Measurements from ENCODE around the gene LRRC4C.
"Not testable (repeated sequence)": the region's sequence is repeated elsewhere in the genome, so short reads cannot be mapped to it uniquely, and the experiment has no call there.

LRRC4C gene

GRCh38 chr11:41040474-41040873 is 419.0 kb downstream of the LRRC4C start:
- DNase-seq (ENCODE audit: low read depth in 4 of 4, low spot score in 1 of 4) = no peak

- no peak for DNase-seq (ENCODE audit: low read depth in 4 of 4, low spot score in 1 of 4)
Measured at GRCh38 chr11:41039592-41039991, 419.9 kb downstream of the LRRC4C start.

- no peak for DNase-seq (ENCODE audit: low read depth in 4 of 4, low spot score in 1 of 4)
Measured at GRCh38 chr11:41031551-41032060, 427.8 kb downstream of the LRRC4C start.

GRCh38 chr11:41020259-41020658 is 439.2 kb downstream of the LRRC4C start:
- DNase-seq (ENCODE audit: low read depth in 4 of 4, low spot score in 1 of 4) = no peak

- DNase-seq (ENCODE audit: low read depth in 4 of 4, low spot score in 1 of 4) = not testable (repeated sequence)
Measured at GRCh38 chr11:41019666-41020065, 439.8 kb downstream of the LRRC4C start.

GRCh38 chr11:41018224-41018623 is 441.2 kb downstream of the LRRC4C start:
- no peak for DNase-seq (ENCODE audit: low read depth in 4 of 4, low spot score in 1 of 4)

GRCh38 chr11:41010361-41011050 is 448.9 kb downstream of the LRRC4C start:
- no peak for DNase-seq (ENCODE audit: low read depth in 4 of 4, low spot score in 1 of 4)

- DNase-seq (ENCODE audit: low read depth in 4 of 4, low spot score in 1 of 4) = no peak
Measured at GRCh38 chr11:41005986-41006385, 453.5 kb downstream of the LRRC4C start.

- DNase-seq (ENCODE audit: low read depth in 4 of 4, low spot score in 1 of 4) = no peak
Measured at GRCh38 chr11:41003339-41004282, 455.8 kb downstream of the LRRC4C start.

GRCh38 chr11:40998920-40999319 is 460.5 kb downstream of the LRRC4C start:
- no peak for DNase-seq (ENCODE audit: low read depth in 4 of 4, low spot score in 1 of 4)

GRCh38 chr11:40987776-40988435 is 471.5 kb downstream of the LRRC4C start:
- DNase-seq (ENCODE audit: low read depth in 4 of 4, low spot score in 1 of 4) = no peak

GRCh38 chr11:40986320-40986719 is 473.1 kb downstream of the LRRC4C start:
- no peak for DNase-seq (ENCODE audit: low read depth in 4 of 4, low spot score in 1 of 4)

GRCh38 chr11:40975076-40975475 is 484.4 kb downstream of the LRRC4C start:
- DNase-seq (ENCODE audit: low read depth in 4 of 4, low spot score in 1 of 4) = no peak

GRCh38 chr11:40974186-40974795 is 485.2 kb downstream of the LRRC4C start:
- DNase-seq (ENCODE audit: low read depth in 4 of 4, low spot score in 1 of 4) = no peak

GRCh38 chr11:40958707-40959106 is 500.7 kb downstream of the LRRC4C start:
- DNase-seq (ENCODE audit: low read depth in 4 of 4, low spot score in 1 of 4) = no peak

- no peak for DNase-seq (ENCODE audit: low read depth in 4 of 4, low spot score in 1 of 4)
Measured at GRCh38 chr11:40952479-40952878, 507.0 kb downstream of the LRRC4C start.

GRCh38 chr11:40938002-40938401 is 521.5 kb downstream of the LRRC4C start:
- DNase-seq (ENCODE audit: low read depth in 4 of 4, low spot score in 1 of 4) = no peak

- DNase-seq (ENCODE audit: low read depth in 4 of 4, low spot score in 1 of 4) = no peak
Measured at GRCh38 chr11:40924915-40925314, 534.5 kb downstream of the LRRC4C start.

GRCh38 chr11:40921246-40921645 is 538.2 kb downstream of the LRRC4C start:
- no peak for DNase-seq (ENCODE audit: low read depth in 4 of 4, low spot score in 1 of 4)

GRCh38 chr11:40910774-40911173 is 548.7 kb downstream of the LRRC4C start:
- not testable (repeated sequence) for DNase-seq (ENCODE audit: low read depth in 4 of 4, low spot score in 1 of 4)

- DNase-seq (ENCODE audit: low read depth in 4 of 4, low spot score in 1 of 4) = no peak
Measured at GRCh38 chr11:40894501-40894900, 565.0 kb downstream of the LRRC4C start.

Measured in stimulated activated CD4-positive, alpha-beta T cell treated with anti-CD3 and anti-CD28 coated beads, Interleukin-1b, Interleukin-23, amount 100 ng/mL, for 24 hours (primary cell).